Measurements from ENCODE around the gene HEMK1. TPM values are rescaled to one million over a fixed set of nuclear protein-coding genes. Genes with fewer than 3 reads are reported as not detected.

The HEMK1 gene
- total and polyA plus RNA-seq, 5 donors from 2014 or later: 18.5 to 24.9 (median 22.1) TPM

DNA sequence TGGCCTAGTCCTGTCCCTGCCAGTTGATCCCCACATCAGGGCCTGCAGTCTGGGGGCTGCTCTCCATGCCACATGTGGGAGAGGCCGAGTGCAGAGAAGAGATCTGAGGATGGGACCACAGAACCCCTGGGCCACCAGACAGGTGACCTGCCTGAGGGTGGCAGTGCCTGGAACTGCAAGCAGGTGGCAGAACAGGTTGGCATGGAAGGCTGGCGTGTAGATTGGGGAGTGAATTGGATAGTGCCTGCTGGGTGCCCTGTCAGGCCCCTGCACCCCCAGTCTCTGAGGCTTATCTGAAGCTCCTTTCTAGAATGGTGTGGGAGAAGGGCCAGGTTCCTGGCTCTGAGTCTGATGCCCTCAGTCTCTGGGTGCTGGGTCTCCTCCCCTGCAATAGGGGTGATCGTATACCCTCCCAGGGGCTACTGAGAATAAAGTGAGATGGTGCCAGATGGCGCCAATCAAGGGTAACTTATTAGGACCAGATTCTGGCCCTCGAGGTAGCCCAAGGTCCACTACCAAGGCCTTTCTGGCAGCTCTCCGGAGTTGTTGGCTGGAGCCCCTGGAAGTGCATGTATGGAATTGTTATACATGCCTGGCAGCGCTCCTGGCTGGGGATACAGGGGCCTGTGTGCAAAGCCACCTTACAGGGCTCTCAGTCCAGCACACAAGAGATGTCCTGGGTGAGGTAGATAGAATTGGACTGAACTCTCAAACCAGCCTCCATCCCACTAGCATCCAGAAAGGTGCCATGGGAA, 17.5 kb upstream of the HEMK1 start:
- Mint-ChIP-seq H3K4me3 (no peak overlapping the region), H3K4me1 (no peaks in the 10 kb centered on the region), H3K36me3 (no peaks in the 10 kb centered on the region), H3K27ac (peak overlapping the region in 1 of 3 donors; percentile 63), H3K27me3 (no peaks in the 10 kb centered on the region), H3K9me3 (no peaks in the 10 kb centered on the region)
- Histone ChIP-seq H3K27me3 (ENCODE audit: control insufficient read depth, insufficient read depth, low read length) (no peaks in the 10 kb centered on the region), H3K36me3 (ENCODE audit: control insufficient read depth, insufficient read depth, low read length) (no peaks in the 10 kb centered on the region), H3K4me3 (ENCODE audit: low read depth, low read length) (no peak overlapping the region), H3K4me1 (ENCODE audit: control insufficient read depth, insufficient read depth, low read length, poor library complexity, severe bottlenecking) (no peaks in the 10 kb centered on the region), H3K9me3 (ENCODE audit: control insufficient read depth in 2 of 2, low read length in 2 of 2) (no peaks in the 10 kb centered on the region), H3K27ac (ENCODE audit: insufficient read depth, low read length, poor library complexity, severe bottlenecking) (no peak overlapping the region)
- peak in 1 of 3 donors; percentile 37 for DNase-seq
- no peak for ATAC-seq (ENCODE audit: low read depth in 2 of 2)

DNA sequence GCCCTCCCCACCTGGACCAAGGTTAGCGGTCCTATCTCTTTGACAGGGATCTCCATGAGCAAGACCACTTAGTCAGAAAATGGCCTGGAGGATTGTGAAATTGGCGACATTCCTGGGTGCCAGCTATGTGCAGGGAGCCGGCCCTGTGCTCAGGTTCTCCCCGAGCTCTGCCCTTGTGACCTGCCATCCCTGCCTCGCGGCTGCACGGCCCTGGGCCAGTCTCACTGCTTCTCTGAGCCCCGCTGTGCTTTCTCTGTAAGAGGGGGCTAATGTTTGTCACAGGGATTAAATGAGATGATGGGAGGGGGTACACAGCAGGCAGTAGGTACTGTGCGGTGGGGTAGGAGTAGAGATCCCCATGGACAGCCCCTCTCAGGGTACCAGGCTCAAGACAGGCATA, 16.7 kb upstream of the HEMK1 start:
- no peak for ATAC-seq (ENCODE audit: low read depth in 2 of 2)
- no peaks in the 10 kb centered on the region for H3K36me3 Mint-ChIP-seq
- H3K27ac ChIP-seq (ENCODE audit: insufficient read depth, low read length, poor library complexity, severe bottlenecking): no peak overlapping the region
- H3K9me3 Mint-ChIP-seq: no peaks in the 10 kb centered on the region
- DNase-seq: no peak
- no peak overlapping the region for H3K27ac Mint-ChIP-seq
- no peak overlapping the region for H3K4me3 ChIP-seq (ENCODE audit: low read depth, low read length)
- no peaks in the 10 kb centered on the region for H3K4me1 Mint-ChIP-seq
- no peaks in the 10 kb centered on the region for H3K27me3 ChIP-seq (ENCODE audit: control insufficient read depth, insufficient read depth, low read length)
- no peaks in the 10 kb centered on the region for H3K9me3 ChIP-seq (ENCODE audit: control insufficient read depth in 2 of 2, low read length in 2 of 2)
- no peaks in the 10 kb centered on the region for H3K4me1 ChIP-seq (ENCODE audit: control insufficient read depth, insufficient read depth, low read length, poor library complexity, severe bottlenecking)
- H3K36me3 ChIP-seq (ENCODE audit: control insufficient read depth, insufficient read depth, low read length): no peaks in the 10 kb centered on the region
- H3K27me3 Mint-ChIP-seq: no peaks in the 10 kb centered on the region
- no peak overlapping the region for H3K4me3 Mint-ChIP-seq

DNA sequence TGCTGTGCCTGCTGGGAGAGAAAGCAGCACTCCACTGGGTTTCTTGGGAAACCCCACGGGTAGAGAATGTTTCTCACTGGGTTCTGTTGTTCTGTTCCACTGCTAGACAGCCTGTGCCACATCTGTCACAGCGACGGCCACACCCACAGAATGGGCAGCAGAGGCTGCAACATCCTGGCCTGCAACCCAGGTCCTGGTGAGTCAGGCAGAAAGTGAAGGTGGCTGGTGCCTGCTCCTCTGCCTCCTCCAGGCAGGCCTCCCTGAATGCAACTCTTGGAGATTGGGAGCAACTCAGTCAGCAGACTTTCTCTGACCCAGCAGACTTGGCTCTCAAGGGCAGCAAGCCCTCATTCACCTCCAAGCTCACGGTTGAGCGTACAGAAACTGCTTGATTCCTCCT, 14.8 kb upstream of the HEMK1 start:
- Histone ChIP-seq H3K27me3 (ENCODE audit: control insufficient read depth, insufficient read depth, low read length) (no peaks in the 10 kb centered on the region), H3K9me3 (ENCODE audit: control insufficient read depth in 2 of 2, low read length in 2 of 2) (no peaks in the 10 kb centered on the region), H3K4me3 (ENCODE audit: low read depth, low read length) (no peak overlapping the region), H3K27ac (ENCODE audit: insufficient read depth, low read length, poor library complexity, severe bottlenecking) (no peak overlapping the region), H3K4me1 (ENCODE audit: control insufficient read depth, insufficient read depth, low read length, poor library complexity, severe bottlenecking) (no peaks in the 10 kb centered on the region), H3K36me3 (ENCODE audit: control insufficient read depth, insufficient read depth, low read length) (no peaks in the 10 kb centered on the region)
- H3K9me3 Mint-ChIP-seq: no peaks in the 10 kb centered on the region
- H3K27ac Mint-ChIP-seq: no peak overlapping the region
- H3K4me1 Mint-ChIP-seq: no peaks in the 10 kb centered on the region
- no peaks in the 10 kb centered on the region for H3K27me3 Mint-ChIP-seq
- no peak for ATAC-seq (ENCODE audit: low read depth in 2 of 2)
- peaks cover 7% of the 10 kb centered on the region for H3K36me3 Mint-ChIP-seq
- DNase-seq: peak in 1 of 3 donors; percentile 48
- H3K4me3 Mint-ChIP-seq: no peak overlapping the region

DNA sequence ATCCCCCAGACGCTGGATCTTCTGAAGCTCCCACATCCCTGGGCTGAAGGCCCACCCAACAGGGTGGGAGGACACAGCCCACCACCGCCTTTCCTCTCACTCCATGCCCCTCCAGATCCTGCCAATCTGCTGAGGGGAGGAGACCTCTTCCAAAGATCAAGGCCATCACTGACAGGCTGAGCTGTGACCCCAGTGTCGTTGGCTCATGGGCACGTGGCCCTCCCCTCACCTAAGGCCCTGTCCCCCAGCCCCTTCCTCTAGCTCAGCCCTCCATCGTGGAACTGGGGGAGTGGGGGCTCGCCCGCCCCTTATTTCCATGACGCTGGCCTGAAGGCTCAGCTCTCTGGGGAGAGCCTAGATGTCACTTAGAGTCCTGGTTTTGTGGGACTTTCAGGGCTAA, 12.2 kb upstream of the HEMK1 start:
- Histone ChIP-seq H3K4me3 (ENCODE audit: low read depth, low read length) (no peak overlapping the region), H3K27me3 (ENCODE audit: control insufficient read depth, insufficient read depth, low read length) (no peaks in the 10 kb centered on the region), H3K9me3 (ENCODE audit: control insufficient read depth in 2 of 2, low read length in 2 of 2) (no peaks in the 10 kb centered on the region), H3K36me3 (ENCODE audit: control insufficient read depth, insufficient read depth, low read length) (no peaks in the 10 kb centered on the region), H3K4me1 (ENCODE audit: control insufficient read depth, insufficient read depth, low read length, poor library complexity, severe bottlenecking) (no peaks in the 10 kb centered on the region), H3K27ac (ENCODE audit: insufficient read depth, low read length, poor library complexity, severe bottlenecking) (no peak overlapping the region)
- no peaks in the 10 kb centered on the region for H3K27me3 Mint-ChIP-seq
- H3K27ac Mint-ChIP-seq: no peak overlapping the region
- no peaks in the 10 kb centered on the region for H3K4me1 Mint-ChIP-seq
- DNase-seq: no peak
- H3K9me3 Mint-ChIP-seq: no peaks in the 10 kb centered on the region
- H3K36me3 Mint-ChIP-seq: peaks cover 7% of the 10 kb centered on the region
- ATAC-seq (ENCODE audit: low read depth in 2 of 2): no peak
- no peak overlapping the region for H3K4me3 Mint-ChIP-seq

DNA sequence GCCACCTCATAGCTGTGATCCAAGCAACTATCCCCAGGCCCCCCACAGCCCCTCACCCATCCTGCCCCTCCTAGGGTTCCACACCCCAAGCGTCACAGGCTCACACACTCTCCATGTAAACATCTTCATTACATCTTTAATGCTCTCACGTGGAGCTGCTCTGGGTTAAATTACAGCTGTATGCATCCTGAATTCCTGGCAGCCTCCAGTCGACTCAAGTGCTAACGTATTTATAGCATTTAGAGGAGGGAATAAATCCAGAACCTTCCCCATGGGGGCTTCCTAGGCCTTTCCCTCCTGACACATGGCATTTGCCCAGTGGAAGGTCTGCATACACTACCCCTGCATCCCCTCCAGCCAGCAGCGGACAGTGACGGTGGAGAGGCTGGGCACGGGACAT, 11.4 kb upstream of the HEMK1 start:
- H3K4me1 ChIP-seq (ENCODE audit: control insufficient read depth, insufficient read depth, low read length, poor library complexity, severe bottlenecking): no peaks in the 10 kb centered on the region
- H3K27me3 ChIP-seq (ENCODE audit: control insufficient read depth, insufficient read depth, low read length): no peaks in the 10 kb centered on the region
- H3K27me3 Mint-ChIP-seq: no peaks in the 10 kb centered on the region
- no peaks in the 10 kb centered on the region for H3K9me3 Mint-ChIP-seq
- no peaks in the 10 kb centered on the region for H3K36me3 ChIP-seq (ENCODE audit: control insufficient read depth, insufficient read depth, low read length)
- H3K4me3 ChIP-seq (ENCODE audit: low read depth, low read length): no peak overlapping the region
- no peak overlapping the region for H3K27ac ChIP-seq (ENCODE audit: insufficient read depth, low read length, poor library complexity, severe bottlenecking)
- H3K9me3 ChIP-seq (ENCODE audit: control insufficient read depth in 2 of 2, low read length in 2 of 2): no peaks in the 10 kb centered on the region
- no peak overlapping the region for H3K4me3 Mint-ChIP-seq
- H3K27ac Mint-ChIP-seq: peak overlapping the region in 1 of 3 donors; percentile 73
- no peak for ATAC-seq (ENCODE audit: low read depth in 2 of 2)
- no peak for DNase-seq
- peaks cover 7% of the 10 kb centered on the region for H3K36me3 Mint-ChIP-seq
- no peaks in the 10 kb centered on the region for H3K4me1 Mint-ChIP-seq

DNA sequence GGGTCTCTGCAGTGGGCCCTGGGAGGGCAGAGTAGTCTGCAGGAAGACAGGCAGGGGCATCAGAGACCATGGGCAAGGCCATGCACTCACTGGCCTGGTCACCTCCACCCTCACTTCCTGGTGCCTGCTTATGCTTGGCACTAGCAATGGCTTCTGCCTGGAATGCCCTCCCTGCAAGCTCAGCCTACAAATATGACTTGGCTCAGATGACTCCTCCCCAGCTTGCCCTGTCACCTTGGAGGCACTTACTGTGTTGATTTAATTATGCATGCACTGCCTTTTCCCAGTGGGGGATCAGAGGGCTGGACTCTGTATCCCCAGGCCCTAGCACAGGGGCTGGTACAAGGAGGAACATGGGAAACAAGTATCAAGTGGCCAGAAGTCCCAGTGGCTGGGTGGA, 9.6 kb upstream of the HEMK1 start:
- H3K27me3 Mint-ChIP-seq: no peaks in the 10 kb centered on the region
- ATAC-seq (ENCODE audit: low read depth in 2 of 2) (no peak), DNase-seq (no peak)
- H3K9me3 ChIP-seq (ENCODE audit: control insufficient read depth in 2 of 2, low read length in 2 of 2): no peaks in the 10 kb centered on the region
- H3K27ac Mint-ChIP-seq: no peak overlapping the region
- no peak overlapping the region for H3K27ac ChIP-seq (ENCODE audit: insufficient read depth, low read length, poor library complexity, severe bottlenecking)
- H3K4me1 Mint-ChIP-seq: peaks cover 0 to 6% (median 3%) of the 10 kb centered on the region in 4 donors
- H3K36me3 ChIP-seq (ENCODE audit: control insufficient read depth, insufficient read depth, low read length): no peaks in the 10 kb centered on the region
- no peaks in the 10 kb centered on the region for H3K27me3 ChIP-seq (ENCODE audit: control insufficient read depth, insufficient read depth, low read length)
- no peaks in the 10 kb centered on the region for H3K9me3 Mint-ChIP-seq
- H3K4me3 Mint-ChIP-seq: no peak overlapping the region
- no peaks in the 10 kb centered on the region for H3K4me1 ChIP-seq (ENCODE audit: control insufficient read depth, insufficient read depth, low read length, poor library complexity, severe bottlenecking)
- H3K4me3 ChIP-seq (ENCODE audit: low read depth, low read length): no peak overlapping the region
- peaks cover 7% of the 10 kb centered on the region for H3K36me3 Mint-ChIP-seq

DNA sequence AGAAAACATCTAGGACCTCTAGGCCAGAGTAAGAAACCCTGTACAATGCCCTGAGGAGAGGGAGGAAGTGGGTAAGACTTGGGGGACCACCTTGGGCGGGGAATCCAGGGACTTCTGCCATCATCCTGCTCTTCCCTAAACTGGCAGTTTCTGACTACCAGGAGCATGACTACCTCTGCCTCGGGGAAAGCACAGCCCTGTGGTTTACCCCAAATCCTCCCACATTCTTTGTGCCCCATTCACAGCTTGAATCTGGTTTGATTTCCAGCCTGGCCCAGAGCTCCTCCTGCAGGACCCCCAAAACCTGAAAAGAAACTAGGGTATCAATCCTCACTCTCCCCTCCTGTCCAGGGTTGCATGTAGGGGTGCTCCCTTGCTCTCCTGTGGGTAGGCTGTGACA, 6.5 kb upstream of the HEMK1 start:
- no peak for DNase-seq
- H3K27ac Mint-ChIP-seq: no peak overlapping the region
- Histone ChIP-seq H3K4me3 (ENCODE audit: low read depth, low read length) (no peak overlapping the region), H3K4me1 (ENCODE audit: control insufficient read depth, insufficient read depth, low read length, poor library complexity, severe bottlenecking) (peaks cover 12% of the 10 kb centered on the region), H3K36me3 (ENCODE audit: control insufficient read depth, insufficient read depth, low read length) (no peaks in the 10 kb centered on the region), H3K9me3 (ENCODE audit: control insufficient read depth in 2 of 2, low read length in 2 of 2) (no peaks in the 10 kb centered on the region), H3K27ac (ENCODE audit: insufficient read depth, low read length, poor library complexity, severe bottlenecking) (no peak overlapping the region), H3K27me3 (ENCODE audit: control insufficient read depth, insufficient read depth, low read length) (no peaks in the 10 kb centered on the region)
- H3K9me3 Mint-ChIP-seq: no peaks in the 10 kb centered on the region
- H3K27me3 Mint-ChIP-seq: no peaks in the 10 kb centered on the region
- peaks cover 7% of the 10 kb centered on the region for H3K36me3 Mint-ChIP-seq
- no peak overlapping the region for H3K4me3 Mint-ChIP-seq
- no peak for ATAC-seq (ENCODE audit: low read depth in 2 of 2)
- peaks cover 3 to 25% (median 15%) of the 10 kb centered on the region in 4 donors for H3K4me1 Mint-ChIP-seq

DNA sequence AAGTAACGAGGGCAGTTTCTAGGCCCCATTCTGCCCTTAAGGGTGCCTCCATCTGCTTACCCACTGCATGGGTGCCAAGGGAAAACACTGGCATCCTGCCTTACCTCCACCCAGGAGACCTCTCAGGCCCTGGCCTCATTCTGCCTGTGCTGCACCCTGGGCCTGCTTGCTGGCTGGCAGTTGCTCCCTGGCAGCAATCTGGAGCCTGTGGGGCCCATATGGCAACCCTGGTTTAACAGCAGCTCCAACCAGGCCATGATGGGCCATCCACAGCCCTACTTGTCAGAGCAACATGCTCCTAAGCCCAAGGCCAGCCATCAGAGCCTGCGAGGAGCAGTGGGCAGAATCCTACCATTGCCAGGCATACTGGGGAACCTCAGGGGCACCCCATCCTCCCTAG, 5.5 kb upstream of the HEMK1 start:
- Histone ChIP-seq H3K9me3 (ENCODE audit: control insufficient read depth in 2 of 2, low read length in 2 of 2) (no peaks in the 10 kb centered on the region), H3K4me1 (ENCODE audit: control insufficient read depth, insufficient read depth, low read length, poor library complexity, severe bottlenecking) (peaks cover 22% of the 10 kb centered on the region), H3K27me3 (ENCODE audit: control insufficient read depth, insufficient read depth, low read length) (no peaks in the 10 kb centered on the region), H3K36me3 (ENCODE audit: control insufficient read depth, insufficient read depth, low read length) (no peaks in the 10 kb centered on the region), H3K27ac (ENCODE audit: insufficient read depth, low read length, poor library complexity, severe bottlenecking) (no peak overlapping the region), H3K4me3 (ENCODE audit: low read depth, low read length) (no peak overlapping the region)
- Mint-ChIP-seq H3K9me3 (no peaks in the 10 kb centered on the region), H3K27me3 (no peaks in the 10 kb centered on the region), H3K27ac (no peak overlapping the region), H3K4me1 (peaks cover 5 to 32% (median 19%) of the 10 kb centered on the region in 4 donors), H3K36me3 (peaks cover 3% of the 10 kb centered on the region), H3K4me3 (no peak overlapping the region)
- ATAC-seq (ENCODE audit: low read depth in 2 of 2) (no peak), DNase-seq (no peak)

All from CD4-positive, CD25-positive, alpha-beta regulatory T cell (primary cell).